Activated T-cell treated with anti-CD3 and anti-CD28 coated beads for 4 hours (primary cell): ENCODE results near the gene BCAS3.

Experiments used
- DNase-seq: peaks from one replicate; pipeline ENCODE4 v3.0.0-alpha.2; 2020

The BCAS3 gene

GRCh38 chr17:61175298-61176142 lies 497.9 kb downstream of the BCAS3 start:
- DNase-seq = no peak

GRCh38 chr17:61177351-61177750 lies 499.7 kb downstream of the BCAS3 start:
- no peak for DNase-seq

GRCh38 chr17:61178284-61178683 lies 500.6 kb downstream of the BCAS3 start:
- no peak for DNase-seq

DNA sequence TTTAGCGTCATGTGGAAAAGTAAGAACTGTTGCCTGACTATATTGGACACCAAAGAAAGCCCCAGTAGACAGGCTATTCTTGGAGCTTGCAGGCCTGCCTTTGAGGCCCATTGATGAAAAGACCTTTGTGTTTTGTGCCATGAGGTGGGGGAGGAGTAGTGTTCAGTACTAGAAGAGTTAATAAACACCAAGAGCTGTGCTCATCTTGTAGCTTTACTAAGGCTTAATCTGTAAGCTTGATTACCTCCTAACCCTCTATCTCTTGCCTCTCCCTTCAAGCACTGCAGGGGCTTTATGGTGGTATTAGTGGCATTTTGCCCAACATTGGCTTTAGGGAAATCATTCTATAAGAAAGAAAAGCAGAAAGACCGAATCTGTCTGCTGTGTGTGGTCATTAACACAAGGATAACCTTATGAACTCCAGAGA lies 501.7 kb downstream of the BCAS3 start:
- DNase-seq = no peak

GRCh38 chr17:61183793-61184192 lies 506.1 kb downstream of the BCAS3 start:
- DNase-seq = no peak

DNA sequence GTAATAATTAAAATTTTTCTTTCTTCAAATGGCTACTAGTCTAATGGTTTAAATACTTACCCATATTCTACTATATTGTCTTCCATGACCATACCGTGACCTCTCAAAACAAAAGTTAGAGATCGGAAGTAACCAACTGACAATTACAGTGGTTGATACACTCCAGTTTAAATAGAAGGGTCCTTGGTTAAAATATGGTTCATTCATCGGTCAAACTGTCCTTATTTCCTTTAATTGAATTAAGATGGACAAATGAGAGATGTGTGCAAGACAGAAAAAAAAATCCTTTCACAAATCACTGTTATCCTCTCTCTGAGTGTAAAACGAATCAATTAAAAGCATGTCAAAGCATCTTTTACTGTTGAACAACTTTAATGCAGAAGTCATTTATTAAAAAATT lies 507.7 kb downstream of the BCAS3 start:
- DNase-seq = no peak

- DNase-seq = no peak
These were observed 509.4 kb downstream of the BCAS3 start for GRCh38 chr17:61187038-61187437.

DNA sequence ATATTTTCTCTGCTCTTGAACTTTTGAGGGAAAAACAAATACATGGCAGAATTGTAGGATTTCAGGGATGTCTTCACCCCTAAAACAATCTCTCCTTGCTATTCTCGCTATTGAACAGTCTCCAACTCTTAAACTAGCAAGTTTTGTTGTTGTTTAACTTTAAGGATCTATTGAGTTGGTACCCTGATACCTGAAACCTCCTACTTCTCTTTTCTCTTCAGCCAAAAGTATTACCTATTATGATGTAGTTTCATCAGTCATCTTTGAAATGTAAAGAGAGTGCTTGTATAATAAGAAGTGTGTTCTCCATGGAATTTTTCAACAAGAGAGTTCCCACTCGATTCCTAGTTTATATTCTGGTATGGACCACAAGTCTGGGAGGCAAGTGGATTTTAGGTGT lies 510.4 kb downstream of the BCAS3 start:
- DNase-seq = no peak

- no peak for DNase-seq
These were observed 512.3 kb downstream of the BCAS3 start for GRCh38 chr17:61189968-61190367.

GRCh38 chr17:61196302-61196704 lies 518.7 kb downstream of the BCAS3 start:
- DNase-seq = no peak

- DNase-seq = no peak
These were observed 519.1 kb downstream of the BCAS3 start for GRCh38 chr17:61196799-61197198.

DNA sequence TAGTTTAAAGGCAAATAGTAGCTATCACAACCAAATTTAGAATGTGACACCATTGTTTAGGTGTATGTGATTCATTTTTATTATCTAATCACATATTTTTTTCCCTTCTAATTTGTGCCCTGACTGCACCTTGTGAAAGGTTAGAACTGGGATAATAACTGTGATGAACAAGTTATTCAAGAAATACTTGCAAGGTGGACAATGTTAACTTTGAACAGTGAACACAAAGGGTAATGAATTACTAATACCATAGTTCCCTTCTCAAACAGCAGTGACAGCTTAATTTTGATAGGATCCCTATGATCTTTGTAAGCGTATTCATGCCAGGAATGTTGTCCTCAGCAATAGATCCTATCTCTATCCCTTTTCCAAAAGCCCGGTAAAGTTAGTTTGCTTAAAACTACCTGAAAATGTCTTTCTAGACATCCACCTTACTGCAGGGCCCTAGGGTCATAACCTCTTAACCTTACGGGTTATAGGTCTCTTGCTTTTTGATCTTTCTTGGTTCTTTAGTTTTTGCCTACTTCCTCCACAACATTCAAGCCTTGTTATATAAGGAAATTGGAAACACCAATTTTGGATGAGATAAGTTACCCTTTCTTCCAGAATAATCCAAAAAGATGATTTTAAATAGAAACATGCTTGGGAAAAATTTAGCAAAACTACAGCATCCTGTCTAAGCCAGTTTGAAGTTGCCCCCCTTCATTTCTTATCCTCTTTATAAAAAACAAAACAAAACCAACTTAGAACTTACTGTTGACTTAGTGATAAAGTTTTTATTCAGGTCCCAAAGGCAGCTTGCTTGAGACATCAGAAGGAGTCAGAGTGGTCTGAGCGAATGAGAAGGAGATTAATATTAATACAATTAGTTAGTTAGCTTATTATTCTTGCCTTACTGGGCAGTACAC lies 522.0 kb downstream of the BCAS3 start:
- DNase-seq = no peak

GRCh38 chr17:61200339-61200715 lies 522.7 kb downstream of the BCAS3 start:
- no peak for DNase-seq

DNA sequence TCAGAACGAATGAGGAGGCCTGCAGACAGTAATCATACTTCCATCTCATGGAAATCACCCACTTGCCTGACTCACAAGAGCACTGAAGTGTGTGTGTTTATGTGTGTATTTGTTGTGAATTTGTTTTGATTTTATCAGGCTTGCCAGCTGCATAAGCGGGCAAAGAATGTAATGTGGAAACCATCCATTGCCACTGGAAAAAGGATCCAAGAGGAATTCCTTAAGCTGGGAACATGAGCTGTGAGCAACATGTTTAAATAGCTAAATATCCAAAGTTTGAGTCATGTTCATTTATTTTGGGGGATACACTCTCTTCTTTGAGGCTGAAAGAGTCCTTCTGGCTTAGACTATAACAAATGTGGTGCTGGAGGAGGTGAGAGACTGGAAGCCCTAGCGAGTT lies 523.6 kb downstream of the BCAS3 start:
- no peak for DNase-seq

DNA sequence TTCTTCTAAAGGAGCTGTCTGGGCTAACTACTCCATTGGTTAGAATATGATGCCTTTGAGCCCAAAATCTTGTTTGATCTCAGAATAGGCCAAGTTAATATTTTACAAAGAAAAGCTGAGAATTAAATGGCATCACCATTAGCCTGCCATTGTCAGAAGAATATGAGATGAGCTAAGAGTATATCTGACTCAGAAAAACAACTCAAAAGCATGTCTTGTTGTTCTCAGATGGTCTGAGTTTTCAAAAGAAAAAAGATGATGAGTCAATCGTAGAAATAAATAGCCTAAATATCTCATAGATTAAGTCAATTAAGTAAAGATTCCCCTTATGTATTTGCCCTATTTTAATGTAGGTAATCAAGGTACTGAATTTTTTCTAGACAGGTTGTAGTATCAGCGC lies 524.9 kb downstream of the BCAS3 start:
- DNase-seq = no peak

- DNase-seq = no peak
These were observed 526.0 kb downstream of the BCAS3 start for GRCh38 chr17:61203671-61204131.

- DNase-seq = no peak
These were observed 526.8 kb downstream of the BCAS3 start for GRCh38 chr17:61204456-61204855.

DNA sequence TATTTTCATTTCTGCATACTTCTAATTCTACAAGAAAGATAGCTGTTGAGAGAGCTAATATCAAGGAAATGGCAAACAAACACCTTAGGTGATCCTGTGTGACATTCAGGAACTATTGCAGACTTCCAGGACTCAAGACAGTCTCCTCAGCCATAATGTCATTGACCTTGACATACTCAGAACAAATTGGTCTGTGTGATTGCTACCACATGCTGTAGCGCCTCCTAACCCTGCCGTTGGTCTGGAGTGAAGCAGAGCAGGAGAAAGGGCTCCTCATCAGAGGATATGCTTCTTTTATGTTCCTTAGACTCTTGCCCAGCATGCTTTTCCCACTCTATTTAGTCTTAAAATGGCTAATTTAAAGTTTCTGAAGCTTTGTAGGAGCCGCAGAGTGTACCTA lies 527.8 kb downstream of the BCAS3 start:
- DNase-seq = no peak

- DNase-seq = no peak
These were observed 528.3 kb downstream of the BCAS3 start for GRCh38 chr17:61205931-61206330.

DNA sequence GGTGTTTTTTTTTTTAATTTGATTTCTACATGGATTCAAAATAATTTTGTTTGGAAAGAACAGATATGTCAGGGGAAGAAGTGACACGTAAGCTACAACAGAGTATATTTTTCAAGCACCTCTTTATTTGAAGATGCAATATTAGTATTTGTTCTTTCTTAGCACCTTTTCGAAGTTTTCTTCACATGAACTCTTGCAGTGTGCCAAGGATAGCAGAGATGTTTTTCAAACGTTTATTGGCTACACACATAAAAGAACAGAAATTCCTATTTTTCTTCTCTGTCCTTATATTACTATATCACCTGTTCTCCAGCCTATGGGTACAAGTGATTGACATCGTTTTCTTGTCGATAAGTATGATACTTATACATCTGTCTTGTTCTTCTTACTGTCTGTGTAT lies 529.3 kb downstream of the BCAS3 start:
- DNase-seq = no peak

DNA sequence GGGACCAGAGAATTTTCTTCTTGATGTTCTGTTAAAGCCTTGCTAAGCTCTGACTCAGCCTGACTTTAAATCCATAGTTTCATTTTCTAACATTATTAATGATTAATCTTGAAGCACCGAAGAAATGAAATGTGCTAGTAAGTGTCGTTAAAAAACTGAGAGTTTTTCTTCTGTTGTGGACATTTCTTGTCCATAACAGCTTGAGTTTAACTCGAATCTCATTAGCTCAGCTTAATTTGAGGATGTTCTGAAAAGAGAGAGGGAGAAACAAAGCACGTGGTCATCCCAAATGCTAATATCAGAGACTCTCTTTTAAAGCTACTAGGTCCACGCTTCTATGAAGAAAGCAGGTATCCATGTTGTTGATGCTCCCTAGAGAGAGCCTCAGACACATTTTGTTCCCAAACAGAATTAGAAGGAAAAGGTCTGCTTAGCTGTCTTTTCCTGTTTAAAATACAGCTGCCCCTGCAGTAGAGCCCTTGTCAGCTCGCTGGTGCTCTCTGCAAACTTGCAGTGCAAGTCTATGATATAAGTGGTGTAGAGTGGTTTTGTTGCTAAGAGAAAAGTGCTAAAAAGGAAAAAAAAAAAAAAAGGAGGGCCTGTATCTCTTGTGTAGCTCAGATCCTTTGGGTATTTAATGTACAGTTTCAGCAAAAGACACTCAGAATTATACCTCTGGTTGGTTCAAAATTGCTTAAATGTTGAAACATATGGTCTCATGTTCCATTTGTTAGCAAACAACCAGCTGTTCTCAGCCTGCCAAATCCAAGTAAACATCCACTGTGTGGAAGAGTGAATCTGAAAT lies 530.9 kb downstream of the BCAS3 start:
- DNase-seq = no peak

- no peak for DNase-seq
These were observed 531.4 kb downstream of the BCAS3 start for GRCh38 chr17:61209106-61209439.

GRCh38 chr17:61209525-61209924 lies 531.9 kb downstream of the BCAS3 start:
- no peak for DNase-seq
